GM21423 (cell line): ENCODE measurements around the gene HS3ST5.
"Not testable (repeated sequence)": the region's sequence is repeated elsewhere in the genome, so short reads cannot be mapped to it uniquely, and the experiment has no call there.

Experiments
- ATAC-seq: cut with Tn5 transposase; IDR thresholded peaks from one replicate; pipeline ENCODE4 v1.9.1; 2021; ENCODE audit warnings: mild to moderate bottlenecking, moderate library complexity; ENCODE audit not compliant: unreplicated experiment

Gene HS3ST5

DNA sequence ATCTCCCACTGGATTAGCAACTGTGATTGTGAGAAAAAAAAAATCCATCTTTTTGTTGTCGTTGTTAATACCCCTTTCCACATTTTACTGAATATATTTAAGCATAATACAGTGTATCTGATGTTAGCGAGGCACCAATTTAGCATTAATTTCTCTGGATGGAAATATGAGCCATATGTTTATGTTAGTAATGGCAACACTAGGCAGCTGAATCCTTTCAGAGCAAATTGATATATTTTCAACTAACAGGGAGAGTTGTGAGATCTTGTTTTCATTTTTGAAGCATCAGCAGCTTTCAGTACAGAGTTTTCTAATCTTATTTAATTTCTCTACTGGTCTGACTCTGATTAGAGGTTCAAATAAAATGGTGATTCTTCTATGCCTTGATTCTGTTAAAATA lies 287.1 kb downstream of the HS3ST5 start:
- no peak for ATAC-seq

DNA sequence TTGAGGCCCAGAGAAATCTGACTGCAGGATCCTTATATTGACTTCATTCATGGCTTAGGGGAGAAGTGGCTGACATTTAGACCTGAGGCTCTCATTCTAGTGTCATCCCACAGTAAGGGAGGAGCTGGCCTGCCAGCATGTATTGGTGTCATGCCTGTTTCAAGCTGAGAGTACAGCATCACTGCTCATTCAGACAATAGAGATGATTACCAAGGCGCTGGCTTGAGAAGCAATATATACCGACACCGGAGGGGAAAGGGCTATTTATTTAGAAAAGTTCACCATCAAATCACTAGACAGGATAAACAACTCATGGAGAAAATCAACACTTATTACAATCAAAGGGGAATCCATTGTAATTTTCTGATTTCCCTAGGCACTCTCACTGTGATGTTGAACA lies 287.5 kb downstream of the HS3ST5 start:
- ATAC-seq, result no peak

- ATAC-seq, result no peak
These were observed 289.0 kb downstream of the HS3ST5 start for GRCh38 chr6:114053791-114054190.

GRCh38 chr6:114052141-114052540 lies 290.7 kb downstream of the HS3ST5 start:
- no peak for ATAC-seq

DNA sequence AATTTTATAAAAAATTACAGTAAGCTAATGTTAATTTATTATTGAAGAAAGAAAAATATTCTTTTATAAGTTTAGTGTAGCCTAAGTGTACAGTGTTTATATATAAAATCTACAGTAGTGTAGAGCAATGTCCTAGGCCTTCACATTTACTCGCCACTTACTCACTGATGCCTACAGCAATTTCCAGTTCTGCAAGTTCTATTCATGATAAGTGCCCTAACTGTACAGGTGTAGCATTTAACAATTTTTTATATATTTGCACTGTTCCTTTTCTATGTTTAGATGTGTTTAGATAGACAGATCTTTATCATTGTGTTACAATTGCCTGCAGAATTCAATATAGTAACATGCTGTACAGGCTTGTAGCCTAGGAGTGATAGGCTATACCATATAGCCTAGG lies 291.8 kb downstream of the HS3ST5 start:
- no peak for ATAC-seq

- no peak for ATAC-seq
These were observed 293.4 kb downstream of the HS3ST5 start for GRCh38 chr6:114049367-114049966.

- ATAC-seq, result not testable (repeated sequence)
These were observed 298.3 kb downstream of the HS3ST5 start for GRCh38 chr6:114044566-114044965.

GRCh38 chr6:114042267-114043016 lies 300.4 kb downstream of the HS3ST5 start:
- ATAC-seq, result no peak

DNA sequence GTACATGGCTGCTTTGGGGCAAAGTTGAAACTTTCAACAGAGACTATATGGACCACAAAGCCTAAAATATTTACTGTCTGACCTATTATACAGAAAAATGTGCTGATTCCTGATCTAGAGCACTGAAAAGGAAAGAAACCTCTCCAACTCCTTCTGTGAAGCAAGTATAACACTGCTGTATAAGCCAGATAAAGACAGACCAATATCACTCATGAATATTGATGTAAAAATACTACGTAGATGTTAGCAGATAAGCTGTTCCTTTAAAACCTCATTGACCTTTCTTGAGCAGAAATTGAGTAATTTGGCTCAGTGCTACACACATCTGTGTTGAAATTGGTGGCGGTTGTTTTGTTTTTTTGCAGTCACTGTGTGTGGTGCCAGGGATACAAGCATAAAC lies 302.0 kb downstream of the HS3ST5 start:
- no peak for ATAC-seq

GRCh38 chr6:114039841-114040240 lies 303.0 kb downstream of the HS3ST5 start:
- ATAC-seq, result no peak

- no peak for ATAC-seq
These were observed 309.2 kb downstream of the HS3ST5 start for GRCh38 chr6:114033606-114034005.

DNA sequence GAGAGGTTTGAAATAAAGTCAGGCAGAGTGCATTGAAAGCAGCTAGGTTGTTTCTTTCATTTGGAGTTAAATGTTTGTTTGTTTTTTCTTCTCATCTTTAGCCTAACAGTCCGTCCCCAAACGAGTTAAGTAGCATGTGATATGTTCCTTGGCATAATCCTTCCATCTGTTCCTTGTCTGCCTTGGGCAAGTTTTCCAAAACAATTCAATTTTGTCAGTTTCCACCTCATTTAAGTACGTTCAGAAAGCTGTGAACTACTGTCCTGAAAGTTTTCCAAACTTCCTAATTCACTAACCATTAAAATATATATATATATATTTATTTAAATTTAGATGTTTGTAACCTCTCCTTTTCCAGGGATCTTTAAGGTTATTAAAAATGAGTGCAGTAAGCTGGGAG lies 310.1 kb downstream of the HS3ST5 start:
- ATAC-seq, result no peak

DNA sequence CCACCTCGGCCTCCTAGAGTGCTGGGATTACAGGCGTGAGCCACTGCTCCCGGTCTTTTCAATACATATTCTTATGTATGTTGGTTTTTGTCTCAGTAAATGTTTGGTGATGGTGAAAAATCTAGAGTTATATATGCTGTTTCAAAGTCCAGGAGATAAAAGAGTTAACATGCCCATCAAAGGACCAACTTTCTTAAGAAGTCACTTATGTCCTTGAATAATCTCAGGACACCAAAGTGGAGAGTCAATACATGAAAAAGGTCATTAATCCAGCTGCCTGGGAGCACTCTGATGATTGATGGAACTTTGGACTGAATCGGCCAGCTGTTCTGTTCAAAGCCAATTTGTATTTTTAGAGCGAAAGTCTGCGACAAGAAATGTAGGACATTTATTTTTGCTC lies 312.1 kb downstream of the HS3ST5 start:
- no peak for ATAC-seq

GRCh38 chr6:114024746-114025145 lies 318.1 kb downstream of the HS3ST5 start:
- ATAC-seq, result no peak

DNA sequence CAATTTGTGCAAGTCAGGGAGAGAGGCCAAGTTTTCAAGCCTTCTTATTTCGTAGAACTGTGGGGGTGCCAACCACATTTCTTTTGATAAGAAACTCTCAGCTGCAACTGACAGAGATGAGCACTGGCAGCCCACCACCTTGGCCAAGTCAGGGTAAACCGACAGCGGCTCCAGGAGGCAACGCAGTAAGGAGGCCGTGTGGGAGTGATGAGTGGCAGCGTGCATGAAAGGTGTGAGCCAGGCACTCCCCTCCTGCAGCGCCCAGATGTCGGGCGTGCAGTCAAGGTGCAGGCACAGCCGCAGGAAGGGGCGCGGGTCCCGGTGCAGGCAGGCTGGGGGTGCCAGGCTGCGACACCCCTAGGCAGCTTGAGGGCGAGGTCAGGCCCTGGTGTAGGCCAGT lies 322.6 kb downstream of the HS3ST5 start:
- no peak for ATAC-seq

DNA sequence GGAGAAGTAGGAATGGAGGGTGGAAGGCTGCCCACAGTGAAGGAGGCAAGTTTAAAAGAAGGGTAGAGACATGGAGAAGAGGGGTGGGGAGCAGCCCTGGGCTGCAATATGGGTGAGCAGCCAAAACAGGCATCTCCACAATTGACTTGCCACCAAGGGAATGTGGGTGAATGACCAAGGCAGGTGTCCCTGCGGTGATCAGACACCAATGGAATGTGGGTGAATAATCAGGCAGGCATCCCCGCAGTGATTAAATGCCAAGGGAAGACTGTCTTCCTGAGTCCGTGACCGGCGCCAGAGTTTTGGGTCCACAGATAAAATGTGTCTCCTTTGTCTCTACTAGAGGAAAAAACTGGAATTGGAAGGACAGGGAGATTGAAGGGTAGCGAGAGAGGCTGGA lies 325.7 kb downstream of the HS3ST5 start:
- ATAC-seq, result not testable (repeated sequence)

DNA sequence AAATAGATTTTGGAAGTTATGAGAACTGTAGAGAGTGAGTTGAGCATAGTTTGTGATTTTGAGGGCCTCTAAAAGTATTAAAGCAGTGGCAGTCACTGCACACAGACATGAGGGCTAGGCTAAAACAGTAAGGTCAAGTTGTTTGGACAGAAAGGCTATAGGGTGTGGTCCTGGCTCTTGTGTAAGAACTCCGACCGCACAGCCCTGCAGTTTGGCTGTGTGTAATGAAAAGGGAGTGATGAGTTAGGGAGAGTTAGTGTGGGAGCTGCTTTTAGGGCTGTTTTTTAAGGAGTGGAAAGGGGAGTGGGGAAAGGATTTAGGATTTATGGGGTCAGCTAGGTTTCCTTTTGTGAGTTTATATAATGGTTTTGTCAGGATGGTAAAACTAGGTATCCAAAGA lies 328.7 kb downstream of the HS3ST5 start:
- not testable (repeated sequence) for ATAC-seq

- ATAC-seq, result not testable (repeated sequence)
These were observed 331.3 kb downstream of the HS3ST5 start for GRCh38 chr6:114011486-114011885.

DNA sequence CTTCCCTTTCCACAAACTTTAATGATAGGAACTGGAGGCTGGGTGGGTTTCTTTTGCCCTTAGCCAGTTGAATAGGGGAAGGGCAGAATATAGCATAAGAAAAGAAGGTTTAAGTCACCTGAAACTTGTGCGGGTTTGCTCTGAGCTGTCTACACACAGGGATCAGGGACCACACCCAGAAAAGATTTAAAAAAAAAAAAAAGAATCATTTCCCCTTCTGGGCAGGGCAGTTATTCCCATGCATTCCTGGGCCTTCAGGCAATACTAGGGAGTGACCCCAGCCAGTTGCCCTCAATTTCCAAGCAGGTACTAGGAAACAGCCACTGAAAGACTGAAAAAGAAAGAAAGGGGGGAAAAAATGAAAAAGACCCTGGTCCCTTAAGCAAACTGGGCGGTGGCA lies 332.3 kb downstream of the HS3ST5 start:
- ATAC-seq, result no peak

DNA sequence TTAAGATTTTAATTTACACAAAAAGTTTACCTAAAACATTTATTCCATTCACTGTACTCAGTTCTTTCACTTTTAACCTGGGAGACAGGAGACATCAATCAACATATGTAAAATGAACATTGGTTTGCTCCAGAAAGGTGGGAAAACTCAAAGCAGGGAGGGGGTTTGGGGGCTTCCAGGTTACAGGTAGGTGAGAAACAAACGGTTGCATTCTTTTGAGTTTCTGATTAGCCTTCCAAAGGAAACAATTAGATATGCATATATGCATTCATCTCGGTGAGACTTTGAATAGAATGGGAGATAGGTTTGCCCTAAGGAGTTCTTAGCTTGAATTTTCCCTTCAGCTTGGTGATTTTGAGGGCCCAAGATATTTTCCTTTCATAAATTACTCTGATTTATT lies 333.6 kb downstream of the HS3ST5 start:
- ATAC-seq, result no peak

GRCh38 chr6:114008331-114008730 lies 334.5 kb downstream of the HS3ST5 start:
- no peak for ATAC-seq

GRCh38 chr6:114007516-114007915 lies 335.3 kb downstream of the HS3ST5 start:
- ATAC-seq, result no peak
